GM12878 (cell line): ENCODE results near the gene SLIT1. TPM values are rescaled to one million over a fixed set of nuclear protein-coding genes. Genes with fewer than 3 reads are reported as not detected.

Experiments used
- ATAC-seq: fragments of 200-7000 bp; cut with Tn5 transposase; 3 replicates; pipeline ENCODE4 v1.9.1; 2020; ENCODE audit warnings: mild to moderate bottlenecking, moderate library complexity
- BruUV-seq: library from RNA; stranded (reverse); fragments of 400-500 nt; replicated peaks from 2 replicates; lab custom pipeline; 2021; lab: Mats Ljungman, UMichigan
- CTCF ChIA-PET: fragments of 300-600 bp; sonication (Branson Sonifier 250); formaldehyde crosslinking; extraction: SDS; loops from one replicate; lab custom pipeline; 2021; ENCODE audit warnings: inconsistent platforms; lab: Yijun Ruan, JAX
- POLR2A ChIA-PET: fragments of 350-600 bp; formaldehyde crosslinking; extraction: SDS; loops from one replicate; lab custom pipeline; 2021; ENCODE audit warnings: inconsistent platforms; lab: Charles Lee
- RAD21 ChIA-PET: fragments of 300-600 bp; sonication (Branson Sonifier 250); formaldehyde crosslinking; loops from one replicate; lab custom pipeline; 2023; ENCODE audit warnings: antibody characterized with exemption; ENCODE audit not compliant: unreplicated experiment; lab: Charles Lee
- SMC1A ChIA-PET: fragments of 300-600 bp; sonication (Branson Sonifier 250); formaldehyde crosslinking; loops from one replicate; lab custom pipeline; 2023; ENCODE audit not compliant: unreplicated experiment, uncharacterized antibody; lab: Charles Lee
- DNase-seq: peaks from one replicate; pipeline ENCODE4 v3.0.0-alpha.2; 2011; ENCODE audit warnings: low read depth, low spot score
- FAIRE-seq: peaks from 3 replicates; lab custom pipeline; 2011; peaks lifted over from hg19 to GRCh38; lab: Jason Lieb, UNC
- H2AFZ ChIP-seq: 2 replicates; pipeline ENCODE4 v1.6.0; 2011; ENCODE audit warnings: low read depth, low read length, control low read depth; ENCODE audit not compliant: control insufficient read depth
- H3K27ac ChIP-seq: 2 replicates; pipeline ENCODE4 v1.5.1; 2011; ENCODE audit warnings: control low read depth; ENCODE audit not compliant: control insufficient read depth, insufficient read depth
- H3K27me3 ChIP-seq, 2 experiments: replicated peaks in 1 of 2; 2 replicates each; pipeline versions ENCODE4 v1.6.0 to v1.6.1; 2011; ENCODE audit warnings: low read length in 1 of 2; ENCODE audit not compliant: control insufficient read depth in 2 of 2, insufficient read depth in 2 of 2
- H3K36me3 ChIP-seq, 2 experiments: 2 replicates each; pipeline ENCODE4 v1.5.1; 2011; ENCODE audit warnings: low read length in 1 of 2; ENCODE audit not compliant: control insufficient read depth in 2 of 2, insufficient read depth in 2 of 2
- H3K4me1 ChIP-seq: 2 replicates; pipeline ENCODE4 v1.6.1; 2011; ENCODE audit warnings: mild to moderate bottlenecking, low read length, moderate library complexity, mixed read lengths; ENCODE audit not compliant: control insufficient read depth, insufficient read depth
- H3K4me2 ChIP-seq: 2 replicates; pipeline ENCODE4 v1.6.0; 2011; ENCODE audit warnings: control low read depth; ENCODE audit not compliant: control insufficient read depth, insufficient read depth
- H3K4me3 ChIP-seq: fragments of 200-600 bp; sonication (generic); 2 replicates; pipeline ENCODE4 v1.5.1; 2016
- H3K79me2 ChIP-seq: 2 replicates; pipeline ENCODE4 v1.6.0; 2011; ENCODE audit warnings: low read length; ENCODE audit not compliant: control insufficient read depth, insufficient read depth
- H3K9ac ChIP-seq: 2 replicates; pipeline ENCODE4 v1.8.0; 2011; ENCODE audit warnings: low read length, control low read depth, mixed read lengths; ENCODE audit not compliant: control insufficient read depth, insufficient read depth
- H3K9me3 ChIP-seq: replicated peaks from 3 replicates; pipeline ENCODE4 v1.5.1; 2011; ENCODE audit warnings: mild to moderate bottlenecking, low read length; ENCODE audit not compliant: control insufficient read depth, insufficient read depth
- H4K20me1 ChIP-seq: 2 replicates; pipeline ENCODE4 v1.6.0; 2011; ENCODE audit not compliant: control insufficient read depth, insufficient read depth
- BCLAF1 ChIP-seq: fragments of 450-650 bp; IDR thresholded peaks from 2 replicates; pipeline ENCODE4 v1.6.1; 2017; ENCODE audit warnings: antibody characterized with exemption, mild to moderate bottlenecking, moderate library complexity
- CTCF ChIP-seq, 3 experiments: IDR thresholded peaks in 2 of 3; conservative IDR thresholded peaks in 1 of 3; 2 replicates each; pipeline ENCODE4 v1.5.1; 2011; ENCODE audit warnings: low read depth in 3 of 3, low read length in 3 of 3, mild to moderate bottlenecking in 3 of 3, control low read depth in 2 of 3, moderate library complexity in 2 of 3, inconsistent platforms in 1 of 3, mixed read lengths in 1 of 3; ENCODE audit not compliant: control insufficient read depth in 2 of 3, insufficient read depth in 1 of 3; ENCODE audit errors: extremely low read depth in 1 of 3
- SUPT20H ChIP-seq: IDR thresholded peaks from 2 replicates; pipeline ENCODE4 v1.6.1; 2011; ENCODE audit warnings: low read depth, mild to moderate bottlenecking, low read length, moderate library complexity, borderline replicate concordance; ENCODE audit not compliant: control insufficient read depth
- WGBS: methylation state at CpG from one replicate; pipeline ENCODE4 v1.1.6; 2016; ENCODE audit warnings: low lambda C conversion rate; ENCODE audit not compliant: insufficient replicate concordance, insufficient coverage; ENCODE audit errors: missing lambda C conversion rate; 5-methylcytosine and 5-hydroxymethylcytosine counted together
- in situ Hi-C: fragments of 300-500 bp; cut with MboI; formaldehyde crosslinking; loops from 9 replicates; pipeline ENCODE4 v1.14.3; 2018; ENCODE audit warnings: mixed read lengths
- intact Hi-C: fragments of 100-400 bp; cut with micrococcal nuclease; formaldehyde crosslinking; loops from one replicate; pipeline ENCODE4 v1.14.2; 2022; ENCODE audit not compliant: unreplicated experiment
- polyA plus RNA-seq, 11 experiments: library from polyadenylated mRNA; depleted of rRNA in 4 of 11; unstranded in 6 of 11; stranded (reverse) in 5 of 11; fragments of >200 nt; fragmentation: Nextera tagmentation in 4 of 11; fragmentation: Illumina TruSeq in 1 of 11; extraction: Ambion mirVana in 4 of 11; extraction: Trizol in 1 of 11; gene quantifications; 1 replicate in 1 of 11; 2 replicates in 10 of 11; pipeline versions ENCODE4 v1.2.1 to v1.2.3, GENCODE V29; 2011 to 2016; ENCODE audit warnings: inconsistent platforms in 2 of 11, missing spikeins in 2 of 11, low read depth in 1 of 11
- total RNA-seq, 4 experiments: library from RNA; depleted of rRNA in 3 of 4; stranded (reverse); fragments of >200 nt in 3 of 4; fragmentation: Illumina TruSeq in 1 of 4; extraction: Trizol in 1 of 4; gene quantifications; 2 replicates each; pipeline versions ENCODE4 v1.2.1 to v1.2.3, GENCODE V29; 2013 to 2021

The SLIT1 gene
- total and polyA plus RNA-seq, 10 of the 15 experiments (the other 5 are each of a cell fraction or from before 2014, with no cell fraction given): 0.04 to 0.19 (median 0.06) TPM; not detected in 4

GRCh38 chr10:97142834-97143233, 42.9 kb downstream of the SLIT1 start:
- in situ Hi-C loops (no loop called here), intact Hi-C loops (no loop called here)
- H3K4me2 ChIP-seq: no peak overlapping the region
- WGBS: 96% methylated on average over 2 of the region's 2 CpGs
- ATAC-seq (no peak), FAIRE-seq (no peak), DNase-seq (no peak)
- H3K27ac ChIP-seq: no peak overlapping the region
- H3K36me3 ChIP-seq: no peaks in the 10 kb centered on the region
- POLR2A ChIA-PET: no interaction called here
- SMC1A ChIA-PET: no interaction called here
- no peaks in the 10 kb centered on the region for H3K9me3 ChIP-seq
- no peaks in the 10 kb centered on the region for H3K4me1 ChIP-seq
- CTCF ChIA-PET: interaction anchor here (1.1 kb wide), 1 partner anchor 68 kb away, joined by 3 read pairs; no protein-coding TSS in a partner anchor
- no peak overlapping the region for H3K9ac ChIP-seq
- no peaks in the 10 kb centered on the region for H4K20me1 ChIP-seq
- H3K27me3 ChIP-seq: peaks cover 0 to 6% of the 10 kb centered on the region in 2 experiments; a peak in 2 of 4 replicates
- H2AFZ ChIP-seq: no peak overlapping the region
- H3K79me2 ChIP-seq: no peaks in the 10 kb centered on the region
- TF ChIP-seq CTCF (IDR thresholded peaks at IDR 0.05 in 2 of 3, conservative IDR thresholded peaks at IDR 0.05 in 1 of 3; ENCODE audit: control insufficient read depth in 2 of 3, extremely low read depth in 1 of 3, insufficient read depth in 1 of 3, low read depth in 3 of 3, low read length in 3 of 3) (no peak), BCLAF1 (no peak), SUPT20H (no peak)
- TF ChIP-seq, all 136 proteins: peak for 0
- no TSS peak for BruUV-seq
- RAD21 ChIA-PET: no interaction called here
- no peak overlapping the region for H3K4me3 ChIP-seq
